22Rv1 (cell line): Measurements from ENCODE around the gene NAV3.
A peak's percentile ranks its signal among the peaks of the same experiment; 100 is the strongest.

ENCODE experiments used
- H3K27ac ChIP-seq: fragments of 450-650 bp; 2 replicates; pipeline ENCODE4 v1.5.1; 2017
- ZFX ChIP-seq: fragments of 450-650 bp; IDR thresholded peaks from 2 replicates; pipeline ENCODE4 v1.6.1; 2017; ENCODE audit warnings: antibody characterized with exemption, borderline replicate concordance
- TF ChIP-seq, protein P1 (sequence below): fragments of 450-650 bp; IDR thresholded peaks from 2 replicates; pipeline ENCODE4 v1.5.1; 2017; ENCODE audit warnings: mild to moderate bottlenecking

NAV3 gene

DNA sequence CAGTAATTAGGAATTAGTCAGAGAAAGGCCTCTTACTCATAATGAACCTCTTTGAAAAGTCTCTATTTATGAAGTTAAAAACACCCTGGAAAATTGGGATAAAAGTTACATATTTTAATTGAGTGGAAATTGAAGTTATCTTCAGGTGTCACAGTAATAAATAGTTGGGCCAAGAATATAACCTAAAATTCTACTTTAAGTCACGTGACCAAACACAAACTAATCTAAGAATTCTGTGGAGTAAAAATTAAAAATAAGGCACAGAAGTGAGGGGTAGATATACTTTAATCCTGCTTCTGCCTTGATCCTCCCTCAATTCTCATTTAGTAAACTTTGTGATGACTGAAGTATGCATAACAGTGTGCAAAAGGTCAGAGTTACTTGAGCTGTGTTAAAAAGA lies 226.4 kb downstream of the NAV3 start:
- no peak overlapping the region for H3K27ac ChIP-seq
- TF ChIP-seq, protein P1, sequence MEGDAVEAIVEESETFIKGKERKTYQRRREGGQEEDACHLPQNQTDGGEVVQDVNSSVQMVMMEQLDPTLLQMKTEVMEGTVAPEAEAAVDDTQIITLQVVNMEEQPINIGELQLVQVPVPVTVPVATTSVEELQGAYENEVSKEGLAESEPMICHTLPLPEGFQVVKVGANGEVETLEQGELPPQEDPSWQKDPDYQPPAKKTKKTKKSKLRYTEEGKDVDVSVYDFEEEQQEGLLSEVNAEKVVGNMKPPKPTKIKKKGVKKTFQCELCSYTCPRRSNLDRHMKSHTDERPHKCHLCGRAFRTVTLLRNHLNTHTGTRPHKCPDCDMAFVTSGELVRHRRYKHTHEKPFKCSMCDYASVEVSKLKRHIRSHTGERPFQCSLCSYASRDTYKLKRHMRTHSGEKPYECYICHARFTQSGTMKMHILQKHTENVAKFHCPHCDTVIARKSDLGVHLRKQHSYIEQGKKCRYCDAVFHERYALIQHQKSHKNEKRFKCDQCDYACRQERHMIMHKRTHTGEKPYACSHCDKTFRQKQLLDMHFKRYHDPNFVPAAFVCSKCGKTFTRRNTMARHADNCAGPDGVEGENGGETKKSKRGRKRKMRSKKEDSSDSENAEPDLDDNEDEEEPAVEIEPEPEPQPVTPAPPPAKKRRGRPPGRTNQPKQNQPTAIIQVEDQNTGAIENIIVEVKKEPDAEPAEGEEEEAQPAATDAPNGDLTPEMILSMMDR = no peak
- TF ChIP-seq ZFX = no peak

DNA sequence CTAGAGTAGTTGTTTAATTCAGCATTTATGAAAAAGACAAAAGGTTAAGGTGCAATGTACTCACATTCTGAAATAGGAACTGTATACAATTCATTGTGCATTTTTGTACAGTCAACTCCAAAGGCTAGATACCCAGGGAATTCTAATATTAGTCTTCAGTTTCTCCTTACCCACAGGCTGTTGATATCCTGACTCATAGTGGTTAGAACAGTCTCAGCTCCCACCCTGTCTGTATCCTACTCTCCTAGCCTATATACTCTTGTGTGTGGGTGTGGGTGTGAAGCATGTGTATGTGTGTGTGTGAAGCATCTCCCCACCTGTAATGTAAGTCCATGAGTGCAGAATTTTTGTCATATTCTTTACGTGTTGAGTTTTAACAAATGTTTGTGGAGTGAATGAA lies 229.5 kb downstream of the NAV3 start:
- TF ChIP-seq ZFX = no peak
- TF ChIP-seq, protein P1 = no peak
- no peak overlapping the region for H3K27ac ChIP-seq

DNA sequence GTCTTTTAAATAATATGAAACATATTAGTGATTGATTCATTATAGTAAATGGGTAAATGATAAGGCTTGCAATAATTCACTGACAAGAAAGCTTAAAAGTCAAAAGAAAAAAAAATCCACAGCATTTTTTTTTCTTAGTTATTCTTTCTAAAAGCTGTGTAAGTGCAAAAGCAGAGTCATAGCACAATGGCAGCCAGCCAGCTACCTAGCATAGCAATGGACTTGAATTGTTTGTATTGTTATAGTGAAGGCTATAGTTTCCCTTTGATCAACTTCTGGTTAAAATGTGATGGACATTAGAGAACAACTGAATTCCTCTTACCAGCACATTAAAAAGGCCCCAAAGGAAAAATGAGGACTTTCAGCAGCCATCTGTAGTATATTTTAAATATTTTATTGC lies 232.1 kb downstream of the NAV3 start:
- no peak overlapping the region for H3K27ac ChIP-seq
- TF ChIP-seq, protein P1 = no peak
- TF ChIP-seq ZFX = no peak

DNA sequence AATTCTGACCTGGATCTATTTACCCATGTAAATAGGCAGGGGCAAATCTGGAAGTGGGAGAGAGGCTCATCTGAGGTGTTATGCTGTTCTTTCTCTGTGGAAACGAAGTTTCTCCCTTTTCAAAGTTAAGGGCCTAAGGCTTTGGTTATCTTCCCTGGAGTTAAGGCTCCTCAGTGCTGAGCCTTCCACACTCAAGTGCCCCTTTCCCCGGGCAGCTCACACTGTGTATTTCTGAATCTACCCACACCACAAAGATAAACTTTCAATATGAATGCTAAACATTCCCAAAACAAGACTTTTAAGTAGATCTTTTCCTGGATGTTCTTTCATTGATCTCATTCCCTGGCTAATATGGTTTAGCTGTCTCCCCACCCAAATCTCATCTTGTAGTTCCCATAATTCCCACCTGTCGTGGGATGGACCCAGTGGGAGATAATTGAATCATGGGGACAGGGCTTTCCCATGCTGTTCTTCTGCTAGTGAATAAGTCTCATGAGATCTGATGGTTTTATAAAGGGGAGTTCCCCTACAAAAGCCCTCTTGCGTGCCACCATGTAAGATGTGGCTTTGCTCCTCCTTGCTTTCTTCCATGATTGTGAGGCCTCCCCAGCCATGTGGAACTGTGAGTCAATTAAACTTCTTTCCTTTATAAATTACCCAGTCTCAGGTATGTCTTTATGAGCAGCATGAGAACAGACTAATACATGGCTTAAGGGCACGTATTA lies 251.1 kb downstream of the NAV3 start:
- TF ChIP-seq ZFX = no peak
- TF ChIP-seq, protein P1 = no peak
- H3K27ac ChIP-seq = no peak overlapping the region

DNA sequence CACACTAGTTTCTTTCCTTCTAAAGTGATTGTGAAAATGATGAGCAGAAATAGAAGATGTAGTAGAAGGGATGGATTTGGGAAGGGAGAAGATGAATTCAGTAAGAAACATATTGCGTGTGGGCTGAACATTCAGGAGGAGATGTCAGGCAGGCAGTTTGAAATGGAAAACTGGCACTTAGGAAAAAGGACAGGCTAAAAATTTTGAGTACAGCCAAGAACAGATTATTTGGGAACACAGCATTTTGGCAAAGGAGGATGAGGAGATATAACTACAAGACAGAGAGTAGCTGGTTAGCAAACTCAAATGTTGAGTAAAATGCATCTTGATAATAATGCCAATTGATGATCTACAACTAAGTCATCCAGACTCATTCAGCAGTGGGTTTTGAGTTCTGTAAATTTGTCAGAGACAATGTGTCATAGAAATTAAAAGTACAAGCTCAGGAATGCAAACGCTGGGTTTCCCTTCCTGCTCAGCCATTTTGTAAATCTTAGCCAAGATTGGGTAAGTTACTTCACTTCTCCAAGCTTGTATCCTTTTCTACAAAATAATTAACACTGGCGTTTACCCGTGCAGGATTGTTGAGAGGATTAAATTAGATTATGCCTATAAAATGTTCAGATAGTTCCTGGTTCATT lies 255.0 kb downstream of the NAV3 start:
- H3K27ac ChIP-seq = no peak overlapping the region
- TF ChIP-seq ZFX = no peak
- TF ChIP-seq, protein P1 = no peak

DNA sequence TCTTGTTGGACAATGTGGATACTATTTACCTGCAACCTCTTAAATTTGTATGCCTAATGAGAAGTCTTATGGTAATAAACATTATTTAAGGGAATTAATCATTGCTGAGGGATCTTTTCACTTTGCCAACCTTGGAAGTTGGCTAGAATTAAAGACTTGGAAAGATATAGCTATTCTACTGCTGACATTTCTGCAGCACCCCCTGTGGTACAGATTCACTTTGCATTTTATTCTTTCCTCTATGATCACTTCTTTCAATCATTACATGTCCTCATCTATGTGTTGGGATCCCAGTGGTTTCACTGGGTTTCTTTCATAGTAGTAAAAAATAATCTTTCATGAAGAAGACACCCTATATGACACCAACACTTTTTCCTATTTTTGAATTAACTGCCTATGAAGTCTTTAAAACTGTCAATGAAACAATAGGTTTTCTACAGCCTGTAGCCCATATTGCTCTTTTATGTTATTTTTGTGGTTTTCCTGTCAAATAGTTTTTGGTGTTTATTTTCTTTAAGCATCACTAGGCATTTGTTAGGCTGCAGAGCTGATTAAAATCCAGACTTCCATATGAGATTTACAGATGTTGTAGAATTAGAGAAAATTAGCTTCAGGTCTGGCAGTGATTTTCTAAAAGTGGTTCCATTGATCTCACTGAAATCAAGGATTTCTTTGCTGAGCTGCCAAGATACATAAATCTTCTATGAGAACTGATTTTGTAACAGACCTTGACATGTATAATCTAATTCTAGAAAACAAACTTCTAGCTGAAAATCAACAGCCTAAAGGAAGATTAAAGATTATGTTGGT lies 256.1 kb downstream of the NAV3 start:
- TF ChIP-seq, protein P1 = peak; percentile 55
- no peak for TF ChIP-seq ZFX
- no peak overlapping the region for H3K27ac ChIP-seq

DNA sequence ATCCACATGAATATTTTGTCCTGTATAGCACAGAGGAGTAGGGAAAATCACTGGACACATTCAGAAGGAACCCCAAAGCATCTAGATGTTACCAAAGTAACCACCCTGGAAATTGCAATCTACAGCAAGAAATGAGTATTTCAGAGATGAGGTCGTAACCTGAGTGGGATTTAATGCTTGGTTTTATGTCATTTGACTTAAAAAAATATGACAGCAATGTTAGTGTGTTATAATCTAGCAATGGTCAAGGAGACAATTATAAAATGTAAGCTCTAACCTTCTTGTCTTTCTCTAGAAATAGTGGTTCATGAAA lies 256.6 kb downstream of the NAV3 start:
- TF ChIP-seq ZFX = no peak
- TF ChIP-seq, protein P1 = no peak
- no peak overlapping the region for H3K27ac ChIP-seq
